Breast epithelium (tissue), 4 donors: ENCODE results near the gene HYLS1. TPM values are rescaled to one million over a fixed set of nuclear protein-coding genes. Genes with fewer than 3 reads are reported as not detected.

Experiments used
- DNase-seq, 2 donors: peaks; one replicate each; pipeline ENCODE4 v3.0.0-alpha.2; 2019; ENCODE audit warnings: low spot score in 2 of 2
- H3K27ac ChIP-seq, 2 donors: fragments of 200-600 bp; sonication (generic) in 1 of 2; one replicate each; pipeline ENCODE4 v1.5.1; 2016 to 2019; ENCODE audit warnings: mild to moderate bottlenecking in 1 of 2
- H3K27me3 ChIP-seq, 2 donors: fragments of 200-600 bp; sonication (generic) in 1 of 2; one replicate each; pipeline versions ENCODE4 v1.5.1 to v1.6.0; 2017 to 2019; ENCODE audit warnings: control low read depth in 1 of 2, mild to moderate bottlenecking in 1 of 2
- H3K36me3 ChIP-seq: fragments of 200-600 bp; one replicate; pipeline ENCODE4 v1.5.1; 2019
- H3K4me1 ChIP-seq, 2 donors: fragments of 200-600 bp; sonication (generic); one replicate each; pipeline ENCODE4 v1.5.1; 2016 to 2019; ENCODE audit warnings: control low read depth in 1 of 2
- H3K4me3 ChIP-seq, 3 donors: fragments of 200-600 bp; sonication (generic); 1 replicate in 2 of 3; 2 replicates in 1 of 3; pipeline ENCODE4 v1.5.1; 2016 to 2019; ENCODE audit warnings: mild to moderate bottlenecking in 3 of 3, moderate library complexity in 2 of 3
- H3K9me3 ChIP-seq, 2 donors: fragments of 200-600 bp; sonication (generic) in 1 of 2; one replicate each; pipeline ENCODE4 v1.5.1; 2016 to 2019; ENCODE audit warnings: control low read depth in 1 of 2
- CTCF ChIP-seq, 3 donors: fragments of 450-650 bp; IDR thresholded peaks; one replicate each; pipeline ENCODE4 v1.5.1; 2016 to 2017; ENCODE audit warnings: antibody characterized with exemption in 3 of 3, mild to moderate bottlenecking in 3 of 3, moderate library complexity in 3 of 3
- POLR2A ChIP-seq: fragments of 450-650 bp; IDR thresholded peaks from one replicate; pipeline ENCODE4 v1.6.1; 2016; ENCODE audit warnings: antibody characterized with exemption, mild to moderate bottlenecking, moderate library complexity
- POLR2AphosphoS5 ChIP-seq, 3 donors: sonication (generic); formaldehyde crosslinking; IDR thresholded peaks; one replicate each; pipeline ENCODE4 v1.6.1; 2017; ENCODE audit warnings: antibody characterized with exemption in 3 of 3
- intact Hi-C: fragments of 100-400 bp; cut with DNase I; formaldehyde crosslinking; loops from one replicate; pipeline ENCODE4 v1.15.1; 2023; ENCODE audit warnings: low total_unique reads
- total RNA-seq, 3 donors: library from RNA; depleted of rRNA; stranded (reverse); fragments of >200 nt; gene quantifications; one replicate each; pipeline ENCODE4 v1.1.0, GENCODE V29; 2016

Gene HYLS1
- total RNA-seq, 3 donors from 2014 or later = 2.7 to 6.9 (median 3.6) TPM

DNA sequence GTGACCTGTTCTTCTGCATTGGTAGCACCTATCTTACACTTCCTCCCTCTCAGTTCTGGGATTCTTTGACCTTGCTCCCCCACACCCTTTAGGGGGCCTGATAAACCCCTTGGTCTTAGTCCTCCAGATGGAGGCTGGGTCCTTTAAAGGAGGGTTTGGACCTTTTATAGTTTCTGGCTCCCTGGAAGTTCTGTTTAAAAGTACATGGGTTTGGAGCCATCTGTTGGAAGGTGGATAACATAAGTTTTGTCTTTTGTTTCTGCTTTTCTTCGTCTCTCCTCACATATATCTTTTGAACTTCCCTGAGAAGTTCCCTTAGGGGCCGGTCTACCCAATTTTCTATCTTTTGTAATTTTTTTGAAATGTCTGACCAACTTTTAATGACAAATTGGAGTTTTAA is 17.9 kb upstream of the HYLS1 start:
- DNase-seq = no peak
- Histone ChIP-seq H3K4me3 (no peak overlapping the region), H3K36me3 (no peaks in the 10 kb centered on the region), H3K4me1 (no peaks in the 10 kb centered on the region), H3K9me3 (no peaks in the 10 kb centered on the region), H3K27me3 (no peaks in the 10 kb centered on the region), H3K27ac (no peak overlapping the region)
- intact Hi-C loops = loop anchor here (5.0 kb wide), 1 partner anchor 1002 kb away; the partner anchor contains the start of gene ROBO3
- no peak for TF ChIP-seq POLR2AphosphoS5 (IDR thresholded peaks at IDR 0.05)

GRCh38 chr11:125871391-125872137 is 15.9 kb upstream of the HYLS1 start:
- Histone ChIP-seq H3K4me3 (no peak overlapping the region), H3K9me3 (no peaks in the 10 kb centered on the region), H3K27ac (no peak overlapping the region), H3K36me3 (no peaks in the 10 kb centered on the region), H3K27me3 (no peaks in the 10 kb centered on the region), H3K4me1 (no peaks in the 10 kb centered on the region)
- no peak for DNase-seq
- TF ChIP-seq CTCF (IDR thresholded peaks at IDR 0.05) = no peak
- intact Hi-C loops = no loop called here

DNA sequence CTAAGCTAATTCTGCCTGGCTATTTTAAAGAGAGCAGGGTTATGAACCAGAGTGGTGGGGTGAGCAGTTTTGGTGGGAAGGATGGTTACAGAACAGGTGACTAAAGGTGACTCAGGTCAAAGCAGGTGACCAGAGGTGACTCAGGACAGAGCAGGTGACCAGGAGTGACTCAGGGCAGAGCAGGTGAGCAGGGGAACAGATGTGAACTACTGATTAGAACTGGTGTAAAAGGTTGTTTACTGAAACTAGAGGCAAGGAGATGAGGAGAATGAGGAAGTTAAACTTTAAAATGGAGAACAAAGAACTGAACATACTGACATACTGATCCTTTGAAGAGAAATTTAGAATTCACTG is 15.4 kb upstream of the HYLS1 start:
- TF ChIP-seq POLR2A (no peak), CTCF (IDR thresholded peaks at IDR 0.05) (no peak), POLR2AphosphoS5 (IDR thresholded peaks at IDR 0.05) (no peak)
- Histone ChIP-seq H3K4me3 (no peak overlapping the region), H3K9me3 (no peaks in the 10 kb centered on the region), H3K36me3 (no peaks in the 10 kb centered on the region), H3K27ac (no peak overlapping the region), H3K27me3 (no peaks in the 10 kb centered on the region), H3K4me1 (no peaks in the 10 kb centered on the region)
- intact Hi-C loops = no loop called here
- DNase-seq = no peak

- peak overlapping the region in 1 of 3 donors; percentile 14 for H3K4me3 ChIP-seq
Observed at GRCh38 chr11:125873881-125874555, 13.4 kb upstream of the HYLS1 start.

GRCh38 chr11:125874556-125875124 is 12.8 kb upstream of the HYLS1 start:
- peak overlapping the region in 1 of 3 donors; percentile 14 for H3K4me3 ChIP-seq
- DNase-seq = no peak
- intact Hi-C loops = no loop called here

More at GRCh38 chr11:125873881-125874555, 13.4 kb upstream of the HYLS1 start:
- no peak for TF ChIP-seq POLR2AphosphoS5 (IDR thresholded peaks at IDR 0.05)
- TF ChIP-seq CTCF (IDR thresholded peaks at IDR 0.05) = no peak
- TF ChIP-seq POLR2A = no peak
- intact Hi-C loops = no loop called here
- Histone ChIP-seq H3K9me3 (no peaks in the 10 kb centered on the region), H3K27ac (no peak overlapping the region), H3K4me1 (no peaks in the 10 kb centered on the region), H3K27me3 (no peaks in the 10 kb centered on the region), H3K36me3 (no peaks in the 10 kb centered on the region)
- no peak for DNase-seq

More at GRCh38 chr11:125874556-125875124, 12.8 kb upstream of the HYLS1 start:
- no peak for TF ChIP-seq POLR2AphosphoS5 (IDR thresholded peaks at IDR 0.05)
- TF ChIP-seq CTCF (IDR thresholded peaks at IDR 0.05) = peak; percentile 19 to 69 (median 62)
- Histone ChIP-seq H3K27me3 (no peaks in the 10 kb centered on the region), H3K4me1 (no peaks in the 10 kb centered on the region), H3K36me3 (no peaks in the 10 kb centered on the region), H3K27ac (no peak overlapping the region), H3K9me3 (no peaks in the 10 kb centered on the region)
